GM21526 (cell line): Measurements from ENCODE around the gene CAPS.
"Not testable (repeated sequence)": the region's sequence is repeated elsewhere in the genome, so short reads cannot be mapped to it uniquely, and the experiment has no call there.

ENCODE experiments used
- ATAC-seq: cut with Tn5 transposase; IDR thresholded peaks from one replicate; pipeline ENCODE4 v1.9.1; 2021; ENCODE audit warnings: moderate library complexity; ENCODE audit not compliant: unreplicated experiment, low FRiP score

The CAPS gene

GRCh38 chr19:5913739-5914357 lies at the start of gene CAPS:
TSS of gene CAPS (plus strand) at chr19:5914254. CDS start at chr19:5914407, 153 bp downstream.
- no peak for ATAC-seq

- ATAC-seq: no peak
These were observed 49.1 kb upstream of the CAPS start for GRCh38 chr19:5864725-5865486.

- ATAC-seq: no peak
These were observed 48.3 kb upstream of the CAPS start for GRCh38 chr19:5865772-5866171.

GRCh38 chr19:5867201-5868136 lies 46.6 kb upstream of the CAPS start:
- ATAC-seq: no peak

GRCh38 chr19:5870986-5871394 lies 43.1 kb upstream of the CAPS start:
- ATAC-seq: no peak

GRCh38 chr19:5873617-5874199 lies 40.3 kb upstream of the CAPS start:
- no peak for ATAC-seq

GRCh38 chr19:5874496-5874895 lies 39.6 kb upstream of the CAPS start:
- not testable (repeated sequence) for ATAC-seq

- ATAC-seq: no peak
These were observed 36.6 kb upstream of the CAPS start for GRCh38 chr19:5877427-5877826.

- no peak for ATAC-seq
These were observed 36.2 kb upstream of the CAPS start for GRCh38 chr19:5877882-5878281.

- ATAC-seq: no peak
These were observed 33.9 kb upstream of the CAPS start for GRCh38 chr19:5880196-5880595.

GRCh38 chr19:5880604-5881078 lies 33.4 kb upstream of the CAPS start:
- no peak for ATAC-seq

- no peak for ATAC-seq
These were observed 32.3 kb upstream of the CAPS start for GRCh38 chr19:5881543-5882299.

GRCh38 chr19:5882421-5882968 lies 31.6 kb upstream of the CAPS start:
- ATAC-seq: no peak

- not testable (repeated sequence) for ATAC-seq
These were observed 30.7 kb upstream of the CAPS start for GRCh38 chr19:5883157-5883873.

- ATAC-seq: not testable (repeated sequence)
These were observed 29.8 kb upstream of the CAPS start for GRCh38 chr19:5884065-5884811.

GRCh38 chr19:5889288-5889971 lies 24.6 kb upstream of the CAPS start:
- ATAC-seq: no peak

- ATAC-seq: no peak
These were observed 24.0 kb upstream of the CAPS start for GRCh38 chr19:5890099-5890498.

- ATAC-seq: no peak
These were observed 22.5 kb upstream of the CAPS start for GRCh38 chr19:5891572-5891937.
